WTC11 (cell line): ENCODE data around the gene SGMS1. TPM values are rescaled to one million over a fixed set of nuclear protein-coding genes. Genes with fewer than 3 reads are reported as not detected.

Experiments
- ATAC-seq: fragments of 200-7000 bp; cut with Tn5 transposase; 2 replicates; pipeline ENCODE4 v1.10.0; 2021; ENCODE audit warnings: mild to moderate bottlenecking, moderate library complexity
- CTCF ChIA-PET: fragments of 300-600 bp; sonication (Branson Sonifier 250); formaldehyde crosslinking; loops from one replicate; lab custom pipeline; 2021; ENCODE audit warnings: antibody characterized with exemption; lab: Charles Lee
- POLR2A ChIA-PET: fragments of 350-600 bp; sonication (Branson Sonifier 250); formaldehyde crosslinking; loops from one replicate; lab custom pipeline; 2021; ENCODE audit warnings: antibody characterized with exemption; lab: Charles Lee
- DNase-seq: peaks from one replicate; pipeline ENCODE4 v3.0.0; 2021; ENCODE audit warnings: low spot score
- H3K27ac Mint-ChIP-seq: 2 replicates; pipeline ENCODE4 v1.8.0; 2021; ENCODE audit warnings: mixed read lengths
- H3K27me3 Mint-ChIP-seq: 2 replicates; pipeline ENCODE4 v1.8.0; 2021; ENCODE audit warnings: low read depth, mild to moderate bottlenecking, moderate library complexity, mixed read lengths
- H3K36me3 Mint-ChIP-seq: 2 replicates; pipeline ENCODE4 v1.8.0; 2021; ENCODE audit warnings: mixed read lengths
- H3K4me1 Mint-ChIP-seq: 2 replicates; pipeline ENCODE4 v1.8.0; 2022; ENCODE audit warnings: mixed read lengths
- H3K4me3 Mint-ChIP-seq: 2 replicates; pipeline ENCODE4 v1.8.0; 2021; ENCODE audit warnings: mild to moderate bottlenecking, moderate library complexity, mixed read lengths
- H3K9me3 Mint-ChIP-seq: 2 replicates; pipeline ENCODE4 v1.8.0; 2021; ENCODE audit warnings: mixed read lengths
- CREB1 ChIP-seq: sonication (generic); formaldehyde crosslinking; IDR thresholded peaks from 2 replicates; pipeline ENCODE4 v1.8.0; 2023; ENCODE audit warnings: mild to moderate bottlenecking, missing genetic modification reagents
- EMX1 ChIP-seq: fragments of 250-450 bp; sonication (Bioruptor Pico); IDR thresholded peaks from 2 replicates; pipeline ENCODE4 v1.8.0; 2021; ENCODE audit warnings: mild to moderate bottlenecking
- FOXP1 ChIP-seq: sonication (generic); formaldehyde crosslinking; IDR thresholded peaks from 2 replicates; pipeline ENCODE4 v1.8.0; 2022; ENCODE audit warnings: missing genetic modification reagents, mild to moderate bottlenecking, moderate library complexity, borderline replicate concordance
- GABPB1 ChIP-seq: sonication (generic); formaldehyde crosslinking; IDR thresholded peaks from 2 replicates; pipeline ENCODE4 v1.8.1; 2023; ENCODE audit warnings: mild to moderate bottlenecking, missing genetic modification reagents
- GRHL2 ChIP-seq: fragments of 250-450 bp; sonication (Bioruptor Pico); IDR thresholded peaks from 2 replicates; pipeline ENCODE4 v1.8.0; 2022; ENCODE audit warnings: mild to moderate bottlenecking, moderate library complexity; ENCODE audit not compliant: insufficient replicate concordance, severe bottlenecking
- HMGA2 ChIP-seq: fragments of 250-450 bp; sonication (Bioruptor Pico); IDR thresholded peaks from 2 replicates; pipeline ENCODE4 v1.4.0; 2021; ENCODE audit warnings: mild to moderate bottlenecking, moderate library complexity
- IRF2 ChIP-seq: sonication (generic); formaldehyde crosslinking; IDR thresholded peaks from 2 replicates; pipeline ENCODE4 v1.8.0; 2022; ENCODE audit warnings: low read depth, missing genetic modification reagents, borderline replicate concordance
- PRRX2 ChIP-seq: fragments of 250-450 bp; sonication (Bioruptor Pico); IDR thresholded peaks from 2 replicates; pipeline ENCODE4 v1.8.0; 2021; ENCODE audit warnings: mild to moderate bottlenecking
- RORB ChIP-seq: fragments of 250-450 bp; sonication (Bioruptor Pico); IDR thresholded peaks from 2 replicates; pipeline ENCODE4 v1.9.0; 2021; ENCODE audit warnings: mild to moderate bottlenecking
- ZNF121 ChIP-seq: sonication (generic); formaldehyde crosslinking; IDR thresholded peaks from 2 replicates; pipeline ENCODE4 v1.8.0; 2023; ENCODE audit warnings: missing genetic modification reagents
- ZNF263 ChIP-seq: sonication (generic); formaldehyde crosslinking; IDR thresholded peaks from 2 replicates; pipeline ENCODE4 v1.8.1; 2022; ENCODE audit warnings: low read depth, mild to moderate bottlenecking, moderate library complexity, missing genetic modification reagents
- ZNF317 ChIP-seq: sonication (generic); formaldehyde crosslinking; IDR thresholded peaks from 2 replicates; pipeline ENCODE4 v1.8.1; 2023; ENCODE audit warnings: low read depth, mild to moderate bottlenecking, moderate library complexity, missing genetic modification reagents, borderline replicate concordance
- total RNA-seq: library from RNA; stranded (reverse); gene quantifications from 3 replicates; pipeline ENCODE4 v1.2.3, GENCODE V29; 2021
- TF ChIP-seq, protein P1 (sequence below): sonication (generic); formaldehyde crosslinking; IDR thresholded peaks from 2 replicates; pipeline ENCODE4 v1.8.0; 2022; ENCODE audit warnings: mild to moderate bottlenecking, missing genetic modification reagents
- TF ChIP-seq, protein P2 (sequence below): sonication (generic); formaldehyde crosslinking; IDR thresholded peaks from 2 replicates; pipeline ENCODE4 v1.8.1; 2022; ENCODE audit warnings: mild to moderate bottlenecking, missing genetic modification reagents, moderate library complexity, borderline replicate concordance
- TF ChIP-seq, protein P3 (sequence below): sonication (generic); formaldehyde crosslinking; IDR thresholded peaks from 2 replicates; pipeline ENCODE4 v1.8.0; 2023; ENCODE audit warnings: missing genetic modification reagents
- TF ChIP-seq, protein P4 (sequence below): fragments of 250-450 bp; sonication (Bioruptor Pico); IDR thresholded peaks from 2 replicates; pipeline ENCODE4 v1.9.0; 2021; ENCODE audit warnings: moderate library complexity, mild to moderate bottlenecking, inconsistent platforms, borderline replicate concordance
- TF ChIP-seq, protein P5 (sequence below): sonication (generic); formaldehyde crosslinking; IDR thresholded peaks from 2 replicates; pipeline ENCODE4 v1.8.0; 2023; ENCODE audit warnings: missing genetic modification reagents, mild to moderate bottlenecking, borderline replicate concordance
- TF ChIP-seq, protein P6 (sequence below): sonication (generic); formaldehyde crosslinking; IDR thresholded peaks from 2 replicates; pipeline ENCODE4 v1.8.0; 2022; ENCODE audit warnings: missing genetic modification reagents
- TF ChIP-seq, protein P7 (sequence below): fragments of 250-450 bp; sonication (Bioruptor Pico); IDR thresholded peaks from 2 replicates; pipeline ENCODE4 v2.1.2; 2022; ENCODE audit warnings: mild to moderate bottlenecking, moderate library complexity

SGMS1 gene
- total RNA-seq, 1 experiment from 2014 or later: 13.2 TPM

DNA sequence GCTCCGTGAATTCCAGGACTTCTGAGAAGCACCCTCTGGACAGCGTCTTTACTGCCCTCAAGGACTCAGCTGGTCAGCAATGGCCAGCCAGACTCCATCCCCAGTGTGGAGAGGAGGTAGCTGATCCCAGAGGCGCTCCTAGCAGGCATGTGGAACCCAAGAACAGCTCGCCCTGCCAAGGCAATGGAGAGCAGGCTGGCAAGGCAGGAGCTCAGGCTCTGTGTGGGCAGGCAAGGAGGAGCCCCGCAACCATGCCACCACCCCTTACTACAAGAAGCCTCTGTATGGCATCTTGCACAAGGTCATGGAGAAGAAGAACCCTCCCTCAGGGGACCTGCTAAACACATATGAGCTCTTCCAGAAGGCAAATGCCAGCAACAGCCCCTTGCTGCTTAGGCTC, 34.4 kb upstream of the SGMS1 start (continued):
- TF ChIP-seq RORB (CRISPR knock-in tag): no peak
- TF ChIP-seq HMGA2: no peak
- TF ChIP-seq, protein P1, sequence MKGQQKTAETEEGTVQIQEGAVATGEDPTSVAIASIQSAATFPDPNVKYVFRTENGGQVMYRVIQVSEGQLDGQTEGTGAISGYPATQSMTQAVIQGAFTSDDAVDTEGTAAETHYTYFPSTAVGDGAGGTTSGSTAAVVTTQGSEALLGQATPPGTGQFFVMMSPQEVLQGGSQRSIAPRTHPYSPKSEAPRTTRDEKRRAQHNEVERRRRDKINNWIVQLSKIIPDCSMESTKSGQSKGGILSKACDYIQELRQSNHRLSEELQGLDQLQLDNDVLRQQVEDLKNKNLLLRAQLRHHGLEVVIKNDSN (CRISPR knock-in tag): no peak
- TF ChIP-seq, all 79 proteins: peak for 0

DNA sequence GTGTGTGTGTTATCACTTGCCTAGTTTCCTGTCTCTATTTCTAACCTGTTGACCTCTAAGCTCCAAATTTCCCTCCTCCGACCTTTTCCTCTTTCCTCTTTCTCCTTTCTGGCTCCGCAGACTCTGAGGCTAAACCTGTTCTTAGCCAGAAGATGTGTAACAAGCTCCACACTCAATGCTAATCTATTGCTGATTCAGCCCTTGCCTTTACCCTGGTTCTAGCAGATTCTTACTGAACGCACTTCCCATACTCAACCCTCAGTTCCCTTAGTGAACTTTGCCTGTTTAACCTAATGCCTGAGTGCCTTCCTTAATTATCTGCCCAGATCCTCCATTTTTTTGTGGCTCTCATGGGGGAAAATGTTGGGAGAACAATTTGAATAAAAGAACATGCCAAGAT, 30.0 kb upstream of the SGMS1 start:
- Mint-ChIP-seq H3K27ac (0 out of 2 replicates have a peak overlapping the region, but pooled peaks have one; percentile 31), H3K27me3 (no peaks in the 10 kb centered on the region; the same call in 1 of the 2 replicates), H3K4me1 (peaks cover 11% of the 10 kb centered on the region), H3K4me3 (no peak overlapping the region), H3K36me3 (no peaks in the 10 kb centered on the region), H3K9me3 (no peaks in the 10 kb centered on the region)
- DNase-seq: no peak
- TF ChIP-seq FOXP1 (no peak), GRHL2 (CRISPR knock-in tag) (no peak), CREB1 (CRISPR knock-in tag) (no peak), EMX1 (CRISPR knock-in tag) (no peak), IRF2 (CRISPR knock-in tag) (no peak), ZNF317 (CRISPR knock-in tag) (no peak), GABPB1 (CRISPR knock-in tag) (no peak), ZNF263 (CRISPR knock-in tag) (no peak), PRRX2 (CRISPR knock-in tag) (no peak), ZNF121 (CRISPR knock-in tag) (no peak)
- TF ChIP-seq, protein P2, sequence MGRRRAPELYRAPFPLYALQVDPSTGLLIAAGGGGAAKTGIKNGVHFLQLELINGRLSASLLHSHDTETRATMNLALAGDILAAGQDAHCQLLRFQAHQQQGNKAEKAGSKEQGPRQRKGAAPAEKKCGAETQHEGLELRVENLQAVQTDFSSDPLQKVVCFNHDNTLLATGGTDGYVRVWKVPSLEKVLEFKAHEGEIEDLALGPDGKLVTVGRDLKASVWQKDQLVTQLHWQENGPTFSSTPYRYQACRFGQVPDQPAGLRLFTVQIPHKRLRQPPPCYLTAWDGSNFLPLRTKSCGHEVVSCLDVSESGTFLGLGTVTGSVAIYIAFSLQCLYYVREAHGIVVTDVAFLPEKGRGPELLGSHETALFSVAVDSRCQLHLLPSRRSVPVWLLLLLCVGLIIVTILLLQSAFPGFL (CRISPR knock-in tag): no peak
- TF ChIP-seq, protein P3, sequence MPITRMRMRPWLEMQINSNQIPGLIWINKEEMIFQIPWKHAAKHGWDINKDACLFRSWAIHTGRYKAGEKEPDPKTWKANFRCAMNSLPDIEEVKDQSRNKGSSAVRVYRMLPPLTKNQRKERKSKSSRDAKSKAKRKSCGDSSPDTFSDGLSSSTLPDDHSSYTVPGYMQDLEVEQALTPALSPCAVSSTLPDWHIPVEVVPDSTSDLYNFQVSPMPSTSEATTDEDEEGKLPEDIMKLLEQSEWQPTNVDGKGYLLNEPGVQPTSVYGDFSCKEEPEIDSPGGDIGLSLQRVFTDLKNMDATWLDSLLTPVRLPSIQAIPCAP: no peak
- TF ChIP-seq, protein P4, sequence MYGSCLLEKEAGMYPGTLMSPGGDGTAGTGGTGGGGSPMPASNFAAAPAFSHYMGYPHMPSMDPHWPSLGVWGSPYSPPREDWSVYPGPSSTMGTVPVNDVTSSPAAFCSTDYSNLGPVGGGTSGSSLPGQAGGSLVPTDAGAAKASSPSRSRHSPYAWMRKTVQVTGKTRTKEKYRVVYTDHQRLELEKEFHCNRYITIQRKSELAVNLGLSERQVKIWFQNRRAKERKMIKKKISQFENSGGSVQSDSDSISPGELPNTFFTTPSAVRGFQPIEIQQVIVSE (CRISPR knock-in tag): no peak
- TF ChIP-seq, protein P5, sequence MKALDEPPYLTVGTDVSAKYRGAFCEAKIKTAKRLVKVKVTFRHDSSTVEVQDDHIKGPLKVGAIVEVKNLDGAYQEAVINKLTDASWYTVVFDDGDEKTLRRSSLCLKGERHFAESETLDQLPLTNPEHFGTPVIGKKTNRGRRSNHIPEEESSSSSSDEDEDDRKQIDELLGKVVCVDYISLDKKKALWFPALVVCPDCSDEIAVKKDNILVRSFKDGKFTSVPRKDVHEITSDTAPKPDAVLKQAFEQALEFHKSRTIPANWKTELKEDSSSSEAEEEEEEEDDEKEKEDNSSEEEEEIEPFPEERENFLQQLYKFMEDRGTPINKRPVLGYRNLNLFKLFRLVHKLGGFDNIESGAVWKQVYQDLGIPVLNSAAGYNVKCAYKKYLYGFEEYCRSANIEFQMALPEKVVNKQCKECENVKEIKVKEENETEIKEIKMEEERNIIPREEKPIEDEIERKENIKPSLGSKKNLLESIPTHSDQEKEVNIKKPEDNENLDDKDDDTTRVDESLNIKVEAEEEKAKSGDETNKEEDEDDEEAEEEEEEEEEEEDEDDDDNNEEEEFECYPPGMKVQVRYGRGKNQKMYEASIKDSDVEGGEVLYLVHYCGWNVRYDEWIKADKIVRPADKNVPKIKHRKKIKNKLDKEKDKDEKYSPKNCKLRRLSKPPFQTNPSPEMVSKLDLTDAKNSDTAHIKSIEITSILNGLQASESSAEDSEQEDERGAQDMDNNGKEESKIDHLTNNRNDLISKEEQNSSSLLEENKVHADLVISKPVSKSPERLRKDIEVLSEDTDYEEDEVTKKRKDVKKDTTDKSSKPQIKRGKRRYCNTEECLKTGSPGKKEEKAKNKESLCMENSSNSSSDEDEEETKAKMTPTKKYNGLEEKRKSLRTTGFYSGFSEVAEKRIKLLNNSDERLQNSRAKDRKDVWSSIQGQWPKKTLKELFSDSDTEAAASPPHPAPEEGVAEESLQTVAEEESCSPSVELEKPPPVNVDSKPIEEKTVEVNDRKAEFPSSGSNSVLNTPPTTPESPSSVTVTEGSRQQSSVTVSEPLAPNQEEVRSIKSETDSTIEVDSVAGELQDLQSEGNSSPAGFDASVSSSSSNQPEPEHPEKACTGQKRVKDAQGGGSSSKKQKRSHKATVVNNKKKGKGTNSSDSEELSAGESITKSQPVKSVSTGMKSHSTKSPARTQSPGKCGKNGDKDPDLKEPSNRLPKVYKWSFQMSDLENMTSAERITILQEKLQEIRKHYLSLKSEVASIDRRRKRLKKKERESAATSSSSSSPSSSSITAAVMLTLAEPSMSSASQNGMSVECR (CRISPR knock-in tag): no peak
- TF ChIP-seq, protein P6, sequence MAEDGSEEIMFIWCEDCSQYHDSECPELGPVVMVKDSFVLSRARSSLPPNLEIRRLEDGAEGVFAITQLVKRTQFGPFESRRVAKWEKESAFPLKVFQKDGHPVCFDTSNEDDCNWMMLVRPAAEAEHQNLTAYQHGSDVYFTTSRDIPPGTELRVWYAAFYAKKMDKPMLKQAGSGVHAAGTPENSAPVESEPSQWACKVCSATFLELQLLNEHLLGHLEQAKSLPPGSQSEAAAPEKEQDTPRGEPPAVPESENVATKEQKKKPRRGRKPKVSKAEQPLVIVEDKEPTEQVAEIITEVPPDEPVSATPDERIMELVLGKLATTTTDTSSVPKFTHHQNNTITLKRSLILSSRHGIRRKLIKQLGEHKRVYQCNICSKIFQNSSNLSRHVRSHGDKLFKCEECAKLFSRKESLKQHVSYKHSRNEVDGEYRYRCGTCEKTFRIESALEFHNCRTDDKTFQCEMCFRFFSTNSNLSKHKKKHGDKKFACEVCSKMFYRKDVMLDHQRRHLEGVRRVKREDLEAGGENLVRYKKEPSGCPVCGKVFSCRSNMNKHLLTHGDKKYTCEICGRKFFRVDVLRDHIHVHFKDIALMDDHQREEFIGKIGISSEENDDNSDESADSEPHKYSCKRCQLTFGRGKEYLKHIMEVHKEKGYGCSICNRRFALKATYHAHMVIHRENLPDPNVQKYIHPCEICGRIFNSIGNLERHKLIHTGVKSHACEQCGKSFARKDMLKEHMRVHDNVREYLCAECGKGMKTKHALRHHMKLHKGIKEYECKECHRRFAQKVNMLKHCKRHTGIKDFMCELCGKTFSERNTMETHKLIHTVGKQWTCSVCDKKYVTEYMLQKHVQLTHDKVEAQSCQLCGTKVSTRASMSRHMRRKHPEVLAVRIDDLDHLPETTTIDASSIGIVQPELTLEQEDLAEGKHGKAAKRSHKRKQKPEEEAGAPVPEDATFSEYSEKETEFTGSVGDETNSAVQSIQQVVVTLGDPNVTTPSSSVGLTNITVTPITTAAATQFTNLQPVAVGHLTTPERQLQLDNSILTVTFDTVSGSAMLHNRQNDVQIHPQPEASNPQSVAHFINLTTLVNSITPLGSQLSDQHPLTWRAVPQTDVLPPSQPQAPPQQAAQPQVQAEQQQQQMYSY (CRISPR knock-in tag): no peak
- TF ChIP-seq, protein P7, sequence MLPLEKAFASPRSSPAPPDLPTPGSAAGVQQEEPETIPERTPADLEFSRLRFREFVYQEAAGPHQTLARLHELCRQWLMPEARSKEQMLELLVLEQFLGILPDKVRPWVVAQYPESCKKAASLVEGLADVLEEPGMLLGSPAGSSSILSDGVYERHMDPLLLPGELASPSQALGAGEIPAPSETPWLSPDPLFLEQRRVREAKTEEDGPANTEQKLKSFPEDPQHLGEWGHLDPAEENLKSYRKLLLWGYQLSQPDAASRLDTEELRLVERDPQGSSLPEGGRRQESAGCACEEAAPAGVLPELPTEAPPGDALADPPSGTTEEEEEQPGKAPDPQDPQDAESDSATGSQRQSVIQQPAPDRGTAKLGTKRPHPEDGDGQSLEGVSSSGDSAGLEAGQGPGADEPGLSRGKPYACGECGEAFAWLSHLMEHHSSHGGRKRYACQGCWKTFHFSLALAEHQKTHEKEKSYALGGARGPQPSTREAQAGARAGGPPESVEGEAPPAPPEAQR: no peak
- no peak for ATAC-seq
- CTCF ChIA-PET: interaction anchor here (1.1 kb wide), 1 partner anchor 32 kb away, joined by 3 read pairs; no protein-coding TSS in a partner anchor
- POLR2A ChIA-PET: interaction anchor here (1.1 kb wide), 1 partner anchor 29 kb away, joined by 4 read pairs; no protein-coding TSS in a partner anchor
